IPS-NIHi11 (cell line): ENCODE results near the gene MICAL2.
A peak's percentile ranks its signal among the peaks of the same experiment; 100 is the strongest.

ENCODE experiments used
- DNase-seq: peaks from one replicate; pipeline ENCODE4 v3.0.0; 2012; ENCODE audit warnings: mixed read lengths, low spot score

MICAL2 gene

GRCh38 chr11:12247543-12248254 lies 137.3 kb downstream of the MICAL2 start:
- DNase-seq, result no peak

GRCh38 chr11:12248330-12248729 lies 137.9 kb downstream of the MICAL2 start:
- DNase-seq, result no peak

- peak; percentile 55 for DNase-seq
These were observed 139.3 kb downstream of the MICAL2 start for GRCh38 chr11:12249590-12250260.

GRCh38 chr11:12251666-12252560 lies 141.5 kb downstream of the MICAL2 start:
- DNase-seq, result peak; percentile 44

- DNase-seq, result no peak
These were observed 143.5 kb downstream of the MICAL2 start for GRCh38 chr11:12253843-12254281.

- no peak for DNase-seq
These were observed 148.1 kb downstream of the MICAL2 start for GRCh38 chr11:12258451-12258850.

- DNase-seq, result no peak
These were observed 149.6 kb downstream of the MICAL2 start for GRCh38 chr11:12259956-12260355.

- no peak for DNase-seq
These were observed 150.5 kb downstream of the MICAL2 start for GRCh38 chr11:12260731-12261521.

GRCh38 chr11:12261551-12261950 lies 151.2 kb downstream of the MICAL2 start:
- DNase-seq, result no peak

GRCh38 chr11:12263141-12263693 lies 152.8 kb downstream of the MICAL2 start:
- DNase-seq, result no peak

GRCh38 chr11:12264361-12264760 lies 154.0 kb downstream of the MICAL2 start:
- DNase-seq, result no peak

GRCh38 chr11:12266132-12266531 lies 155.7 kb downstream of the MICAL2 start:
- DNase-seq, result no peak

- DNase-seq, result no peak
These were observed 156.6 kb downstream of the MICAL2 start for GRCh38 chr11:12266943-12267342.

- DNase-seq, result no peak
These were observed 157.5 kb downstream of the MICAL2 start for GRCh38 chr11:12267921-12268320.

GRCh38 chr11:12269104-12269441 lies 158.7 kb downstream of the MICAL2 start:
- DNase-seq, result no peak

GRCh38 chr11:12269446-12270214 lies 159.2 kb downstream of the MICAL2 start:
- DNase-seq, result no peak

GRCh38 chr11:12270215-12270797 lies 159.9 kb downstream of the MICAL2 start:
- no peak for DNase-seq

- DNase-seq, result no peak
These were observed 160.4 kb downstream of the MICAL2 start for GRCh38 chr11:12270817-12271216.

- DNase-seq, result no peak
These were observed 160.9 kb downstream of the MICAL2 start for GRCh38 chr11:12271241-12271640.

- DNase-seq, result no peak
These were observed 161.5 kb downstream of the MICAL2 start for GRCh38 chr11:12271826-12272366.
